ENCODE results near the gene PIK3CG.

- TF ChIP-seq CTCF (IDR thresholded peaks at IDR 0.05; ENCODE audit: low read depth, low read length): no peak
- no peak for TF ChIP-seq POLR2A (IDR thresholded peaks at IDR 0.05; ENCODE audit: extremely low read depth, insufficient read length)
- TF ChIP-seq, protein P1, sequence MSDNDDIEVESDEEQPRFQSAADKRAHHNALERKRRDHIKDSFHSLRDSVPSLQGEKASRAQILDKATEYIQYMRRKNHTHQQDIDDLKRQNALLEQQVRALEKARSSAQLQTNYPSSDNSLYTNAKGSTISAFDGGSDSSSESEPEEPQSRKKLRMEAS (IDR thresholded peaks at IDR 0.05; ENCODE audit: low read depth, low read length): no peak
- peak; percentile 19; the same call in 1 of the 2 replicates for TF ChIP-seq MYC (IDR thresholded peaks at IDR 0.05; ENCODE audit: low read depth, low read length)
These were observed 1.6 kb upstream of the PIK3CG start for GRCh38 chr7:106863274-106863997.
